Measurements from ENCODE around the gene LRP4.
A peak's percentile ranks its signal among the peaks of the same experiment; 100 is the strongest.
"Not testable (repeated sequence)": the region's sequence is repeated elsewhere in the genome, so short reads cannot be mapped to it uniquely, and the experiment has no call there.

Gene LRP4

DNA sequence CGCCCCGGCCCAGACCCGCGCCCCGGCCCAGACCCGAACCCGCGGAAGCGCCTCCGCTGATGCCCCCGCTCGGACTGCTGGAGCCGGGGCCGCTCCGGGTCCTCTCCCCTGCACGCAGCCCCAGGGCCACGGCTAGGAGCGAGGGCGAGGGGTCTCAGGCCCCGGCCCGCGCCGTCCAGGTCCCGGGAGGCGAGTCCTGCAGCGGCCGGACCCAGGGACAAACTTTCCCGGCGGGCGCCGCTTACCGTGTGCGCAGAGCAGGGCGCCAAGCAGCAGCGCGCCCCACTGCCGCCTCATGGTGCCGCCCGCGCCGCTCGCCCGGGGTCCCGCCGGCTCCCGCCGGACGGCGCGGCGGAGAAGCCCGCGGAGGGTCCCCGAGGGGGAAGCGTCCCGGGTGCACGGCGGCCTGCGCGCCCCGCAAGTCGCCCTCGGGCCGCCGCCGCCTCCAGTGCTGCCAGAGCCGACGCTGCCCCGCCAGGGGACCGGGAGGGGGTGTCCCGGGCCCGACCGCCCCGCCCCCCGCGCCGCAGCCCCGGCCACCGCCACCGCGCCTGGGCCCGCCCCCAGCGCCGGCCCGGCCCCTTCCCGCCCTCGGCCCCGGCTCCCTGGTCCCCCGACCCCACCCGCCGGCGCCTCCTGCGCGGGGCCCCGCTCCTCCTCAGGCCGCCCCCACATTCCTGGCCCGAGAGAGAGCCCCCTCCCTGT is at the start of gene LRP4:
LRP4 (minus strand) TSS at position 468 of the 705 bp plus-strand sequence; CDS start at position 297, 171 bp downstream.
- DNase-seq, result peak; percentile 6

GRCh38 chr11:46967962-46968361 is 49.6 kb upstream of the LRP4 start:
- no peak for DNase-seq

GRCh38 chr11:46966773-46967172 is 48.4 kb upstream of the LRP4 start:
- DNase-seq, result no peak

GRCh38 chr11:46963844-46964243 is 45.5 kb upstream of the LRP4 start:
- no peak for DNase-seq

DNA sequence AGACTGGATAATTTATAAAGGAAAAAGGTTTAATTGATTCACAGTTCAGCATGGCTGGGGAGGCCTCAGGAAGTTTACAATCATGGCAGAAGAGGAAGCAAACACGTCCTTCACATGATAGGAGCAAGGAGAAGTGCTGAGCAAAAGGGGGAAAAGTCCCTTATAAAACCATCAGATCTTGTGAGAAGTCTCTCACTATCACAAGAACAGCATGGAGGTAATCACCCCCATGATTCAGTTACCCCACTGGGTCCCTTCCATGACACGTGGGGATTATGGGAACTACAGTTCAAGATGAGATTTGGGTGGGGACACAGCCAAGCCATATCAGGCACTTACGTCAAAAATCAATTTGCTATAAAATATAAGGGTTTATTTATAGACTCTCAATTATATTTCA is 43.5 kb upstream of the LRP4 start:
- DNase-seq, result not testable (repeated sequence)

DNA sequence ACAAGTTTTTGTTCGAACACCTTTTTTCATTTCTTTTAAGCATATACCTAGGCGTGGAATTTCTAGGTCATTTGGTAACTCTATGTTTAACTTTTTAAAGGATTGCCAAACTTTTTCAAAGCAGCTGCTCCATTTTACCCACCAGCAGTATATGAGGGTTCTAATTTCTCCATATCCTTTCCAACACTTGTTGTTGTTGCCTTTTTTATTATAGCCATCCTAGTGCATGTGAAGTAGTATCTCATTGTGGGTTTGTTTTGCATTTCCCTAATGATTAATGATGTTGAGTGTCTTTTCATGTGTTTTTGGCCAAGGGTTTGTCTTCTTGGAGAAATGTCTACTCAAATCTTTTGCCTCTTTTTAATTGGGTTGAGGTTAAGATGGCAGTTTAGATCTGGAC is 42.7 kb upstream of the LRP4 start:
- DNase-seq, result no peak

DNA sequence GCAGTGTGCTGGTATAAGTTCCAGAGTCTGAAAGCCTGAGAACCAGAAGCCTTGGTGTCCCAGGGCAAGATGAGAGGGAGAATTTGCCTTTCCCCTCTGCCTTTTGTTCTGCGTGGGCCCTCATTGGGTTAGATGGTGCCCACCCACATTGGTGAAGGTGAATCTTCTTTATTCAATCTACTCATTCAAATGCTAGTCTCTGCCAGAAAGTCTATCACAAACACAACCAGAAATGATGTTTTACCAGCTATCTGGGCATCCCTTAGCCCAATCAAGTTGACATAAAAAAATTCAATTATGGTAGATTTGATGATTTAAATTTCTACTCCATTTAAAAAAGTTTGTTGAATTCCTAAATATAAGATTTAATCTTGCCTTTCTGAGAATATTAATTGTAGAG is 40.4 kb upstream of the LRP4 start:
- DNase-seq, result no peak

DNA sequence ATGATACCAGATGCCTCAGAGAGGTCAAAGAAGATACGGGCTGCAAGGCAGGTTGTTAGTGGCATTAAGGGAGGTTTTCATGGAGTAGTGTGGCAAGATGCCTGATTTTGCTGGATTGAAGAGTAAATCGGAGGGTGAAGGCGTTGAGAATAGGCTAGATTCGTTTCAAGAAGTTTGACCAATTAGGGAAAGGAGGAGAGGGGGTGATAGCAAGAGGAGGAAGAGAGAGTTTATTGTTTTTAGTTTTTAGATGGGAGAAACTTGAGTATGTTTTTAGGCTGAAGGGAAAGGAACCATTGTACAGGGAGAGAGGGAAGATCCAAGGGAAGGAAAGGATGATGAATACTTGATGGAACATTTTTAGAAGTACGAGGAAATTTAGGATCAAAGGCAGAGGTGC is 34.7 kb upstream of the LRP4 start:
- no peak for DNase-seq

DNA sequence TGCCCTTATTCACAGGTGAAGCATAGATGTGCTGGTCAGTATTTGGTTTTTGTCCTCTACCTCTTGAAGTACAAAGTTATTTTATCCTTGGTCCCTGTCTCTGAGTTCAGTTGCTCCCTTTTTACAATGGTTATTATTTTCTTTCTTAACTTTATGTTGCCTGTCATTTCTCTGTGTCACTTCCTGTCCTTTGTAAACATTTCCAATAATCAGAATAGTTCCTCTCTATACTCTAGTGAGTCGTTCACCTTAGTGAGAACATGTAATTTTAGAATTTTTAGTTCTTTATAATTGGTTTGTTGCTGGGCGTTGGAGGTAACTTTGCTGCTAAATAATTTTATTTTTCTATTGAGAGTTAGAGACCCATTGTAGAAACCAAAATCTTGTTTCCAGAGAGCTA is 34.2 kb upstream of the LRP4 start:
- DNase-seq, result no peak

DNA sequence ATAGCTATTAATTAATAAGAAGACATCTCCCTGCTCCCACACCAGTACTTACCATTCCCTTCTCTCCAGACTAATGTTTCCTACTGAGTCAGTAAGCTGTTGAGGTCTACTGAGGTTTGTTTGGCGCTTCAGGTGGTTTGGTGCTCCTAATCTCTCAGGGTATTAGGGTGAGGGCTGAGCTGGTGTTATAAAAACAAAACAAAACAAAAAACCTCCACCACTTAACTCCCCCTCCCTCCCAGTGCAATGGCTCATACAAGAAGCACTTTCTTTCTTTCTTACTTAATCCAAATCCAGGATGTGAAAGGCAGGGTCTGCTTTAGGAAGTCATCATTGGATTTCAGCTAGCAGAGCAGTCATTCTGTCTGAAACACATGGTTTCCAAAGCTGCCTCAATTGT is 33.5 kb upstream of the LRP4 start:
- DNase-seq, result no peak

- DNase-seq, result no peak
Measured at GRCh38 chr11:46949297-46949696, 30.9 kb upstream of the LRP4 start.

DNA sequence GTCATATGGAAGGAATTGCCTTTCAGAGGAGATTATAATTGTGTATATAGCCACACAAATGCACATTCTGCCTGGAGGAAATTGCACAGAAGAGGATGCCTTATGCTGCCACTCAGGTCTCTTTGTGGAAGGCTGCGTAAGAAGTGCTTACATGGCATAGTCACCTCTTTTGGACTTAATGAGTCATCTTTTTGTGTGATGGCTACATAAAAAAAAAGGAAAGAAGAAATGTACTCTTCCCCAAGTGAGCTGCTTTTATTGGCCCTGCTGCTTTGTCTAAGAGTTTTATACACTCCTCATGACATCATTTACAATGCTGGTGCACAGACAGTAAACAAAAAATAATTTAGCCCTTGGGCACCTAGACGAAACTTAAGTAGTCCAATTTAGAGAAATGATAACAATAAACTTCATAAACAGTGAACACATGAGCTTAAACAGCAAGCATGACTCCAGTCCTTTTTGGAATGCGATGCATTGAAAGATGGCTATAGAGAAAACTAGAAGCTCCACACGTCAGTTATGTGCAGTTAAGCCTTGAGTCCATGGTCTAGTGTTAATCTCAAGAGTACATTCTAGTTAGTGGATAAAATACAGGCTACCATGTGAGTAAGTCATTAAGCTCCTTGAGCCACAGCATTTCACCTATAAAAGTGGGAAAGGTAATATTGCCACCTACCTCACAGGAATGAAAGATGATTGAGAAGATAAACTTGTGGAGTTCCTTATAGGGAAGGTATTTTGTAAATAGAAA is 30.2 kb upstream of the LRP4 start:
- no peak for DNase-seq

DNA sequence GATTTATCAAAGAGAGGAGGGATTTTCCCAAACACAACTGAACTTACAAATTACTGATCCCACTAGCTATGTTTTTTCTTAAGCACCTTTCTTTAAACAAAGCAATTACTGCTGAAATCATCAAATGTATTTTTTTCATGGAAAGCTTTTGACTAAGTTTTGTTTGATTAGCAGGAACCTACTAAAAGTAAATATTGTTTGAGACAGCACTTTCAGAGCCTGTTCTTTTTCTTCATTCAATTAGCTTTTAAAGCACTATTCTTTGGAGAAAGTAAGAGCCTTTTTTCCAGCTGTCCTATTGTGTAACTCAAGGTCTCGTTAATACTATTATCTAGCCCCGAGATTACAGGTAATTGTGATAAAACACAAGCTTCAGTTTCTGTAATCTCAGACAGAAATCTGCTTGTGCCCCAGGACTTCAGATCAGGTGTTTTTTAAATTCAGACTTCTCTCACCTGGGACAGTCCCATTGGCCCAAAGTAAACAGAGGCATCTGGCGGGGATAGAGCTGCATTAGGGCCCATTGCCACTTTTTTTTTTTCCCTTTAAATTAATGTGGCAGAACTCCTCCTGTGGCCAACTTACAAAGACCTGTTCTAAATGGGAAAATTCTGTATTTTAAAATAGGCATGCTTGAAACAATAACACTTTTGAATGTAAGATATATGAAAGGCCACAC is 29.2 kb upstream of the LRP4 start:
- DNase-seq, result no peak

- DNase-seq, result no peak
Measured at GRCh38 chr11:46944356-46945075, 26.2 kb upstream of the LRP4 start.

- no peak for DNase-seq
Measured at GRCh38 chr11:46942172-46942571, 23.8 kb upstream of the LRP4 start.

DNA sequence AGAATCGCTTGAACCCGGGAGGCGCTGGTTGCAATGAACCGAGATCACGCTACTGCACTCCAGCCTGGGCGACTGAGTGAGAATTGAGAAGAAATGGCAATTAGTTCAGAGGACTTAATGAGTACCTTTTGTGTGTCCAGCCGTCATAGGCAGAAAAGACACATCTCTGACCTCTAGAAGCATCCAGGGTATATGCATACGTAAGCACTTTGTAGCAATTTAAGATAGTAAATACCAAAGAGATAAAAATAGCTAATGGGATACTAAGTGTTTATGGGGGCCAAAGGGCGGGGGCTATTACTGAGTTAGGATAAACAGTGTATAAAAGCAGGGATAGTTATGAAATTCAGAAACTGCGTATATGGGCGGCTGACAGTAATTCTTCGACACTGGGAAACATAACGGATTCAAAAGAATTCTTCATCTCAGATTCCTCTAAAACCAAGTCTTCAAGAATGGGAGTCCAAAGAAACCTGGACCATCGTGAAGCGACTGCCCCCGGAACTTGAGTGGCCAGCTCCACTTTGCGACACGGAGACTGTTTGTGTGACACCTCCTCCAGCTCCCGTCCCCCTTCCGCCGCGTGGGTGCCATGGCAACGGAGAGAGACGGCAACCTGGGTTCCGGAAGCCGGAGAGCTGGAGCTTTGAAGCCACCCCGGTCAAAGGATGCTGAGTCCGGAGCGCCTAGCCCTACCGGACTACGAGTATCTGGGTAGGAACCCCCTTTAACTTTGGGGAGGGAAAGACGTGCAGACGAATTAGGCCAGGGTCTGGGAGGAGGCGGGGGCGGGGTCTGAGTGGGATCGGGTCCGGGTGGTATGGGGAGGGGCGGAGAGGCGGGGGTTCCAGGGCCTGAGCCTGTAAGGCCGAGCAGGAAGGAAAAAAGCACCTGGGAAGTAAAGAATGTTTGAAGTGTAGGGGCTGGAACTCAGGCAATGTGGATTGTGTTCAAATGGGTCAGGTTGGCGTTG is 18.1 kb upstream of the LRP4 start, which contains the start of gene CSTPP1:
CSTPP1 (plus strand) TSS at position 624 of the 973 bp plus-strand sequence; CDS start at position 669, 45 bp downstream.
- peak; percentile 94 for DNase-seq

- DNase-seq, result no peak
Measured at GRCh38 chr11:46930089-46930488, 11.7 kb upstream of the LRP4 start.

- DNase-seq, result not testable (repeated sequence)
Measured at GRCh38 chr11:46928701-46929100, 10.4 kb upstream of the LRP4 start.

GRCh38 chr11:46927928-46928327 is 9.6 kb upstream of the LRP4 start:
- DNase-seq, result not testable (repeated sequence)

GRCh38 chr11:46920755-46921154 is 2.4 kb upstream of the LRP4 start:
- DNase-seq, result no peak

GRCh38 chr11:46918788-46919513 is 601 bp upstream of the LRP4 start:
- no peak for DNase-seq
